Measurements from ENCODE around the gene FOXR1. TPM values are rescaled to one million over a fixed set of nuclear protein-coding genes. Genes with fewer than 3 reads are reported as not detected.
A peak's percentile ranks its signal among the peaks of the same experiment; 100 is the strongest.
"Not testable (repeated sequence)": the region's sequence is repeated elsewhere in the genome, so short reads cannot be mapped to it uniquely, and the experiment has no call there.

FOXR1 gene
- total and polyA plus RNA-seq, 12 donors: 0.22 TPM; not detected in 11

DNA sequence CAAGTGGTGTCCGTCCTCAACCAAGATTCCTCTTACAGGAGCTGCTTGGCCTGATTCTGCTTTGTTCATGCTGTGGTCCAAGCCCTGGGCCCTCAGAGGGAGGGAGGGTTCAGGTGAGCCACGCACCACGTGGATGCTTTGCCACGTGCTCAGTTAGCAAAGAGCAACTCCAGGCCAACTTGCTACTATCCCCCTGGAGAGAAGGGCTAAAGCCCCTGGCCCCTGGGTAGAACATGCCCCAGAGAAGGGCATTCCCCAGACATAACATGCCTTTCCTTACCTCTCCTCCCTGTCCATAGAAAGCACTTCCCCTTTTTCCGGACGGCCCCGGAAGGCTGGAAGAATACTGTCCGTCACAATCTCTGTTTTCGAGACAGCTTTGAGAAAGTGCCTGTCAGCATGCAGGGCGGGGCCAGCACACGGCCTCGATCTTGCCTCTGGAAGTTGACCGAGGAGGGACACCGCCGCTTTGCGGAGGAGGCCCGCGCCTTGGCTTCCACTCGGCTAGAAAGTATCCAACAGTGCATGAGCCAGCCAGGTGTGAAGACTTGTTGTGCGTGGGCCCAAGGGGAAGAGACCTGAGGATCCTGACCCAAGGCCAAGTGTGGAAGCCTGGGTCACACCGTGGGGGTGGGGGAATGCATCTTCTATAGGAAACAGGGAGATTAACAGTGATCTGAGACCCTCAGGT lies 8.8 kb downstream of the FOXR1 start:
- H3K36me3 ChIP-seq (replicated peaks in 1 of 2): no peaks in the 10 kb centered on the region
- intact Hi-C loops (cut with DNase I): no loop called here
- no peak for TF ChIP-seq POLR2A (IDR thresholded peaks at IDR 0.05)
- TF ChIP-seq, protein P1, sequence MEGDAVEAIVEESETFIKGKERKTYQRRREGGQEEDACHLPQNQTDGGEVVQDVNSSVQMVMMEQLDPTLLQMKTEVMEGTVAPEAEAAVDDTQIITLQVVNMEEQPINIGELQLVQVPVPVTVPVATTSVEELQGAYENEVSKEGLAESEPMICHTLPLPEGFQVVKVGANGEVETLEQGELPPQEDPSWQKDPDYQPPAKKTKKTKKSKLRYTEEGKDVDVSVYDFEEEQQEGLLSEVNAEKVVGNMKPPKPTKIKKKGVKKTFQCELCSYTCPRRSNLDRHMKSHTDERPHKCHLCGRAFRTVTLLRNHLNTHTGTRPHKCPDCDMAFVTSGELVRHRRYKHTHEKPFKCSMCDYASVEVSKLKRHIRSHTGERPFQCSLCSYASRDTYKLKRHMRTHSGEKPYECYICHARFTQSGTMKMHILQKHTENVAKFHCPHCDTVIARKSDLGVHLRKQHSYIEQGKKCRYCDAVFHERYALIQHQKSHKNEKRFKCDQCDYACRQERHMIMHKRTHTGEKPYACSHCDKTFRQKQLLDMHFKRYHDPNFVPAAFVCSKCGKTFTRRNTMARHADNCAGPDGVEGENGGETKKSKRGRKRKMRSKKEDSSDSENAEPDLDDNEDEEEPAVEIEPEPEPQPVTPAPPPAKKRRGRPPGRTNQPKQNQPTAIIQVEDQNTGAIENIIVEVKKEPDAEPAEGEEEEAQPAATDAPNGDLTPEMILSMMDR (IDR thresholded peaks at IDR 0.05): no peak
- no peaks in the 10 kb centered on the region for H3K27me3 ChIP-seq
- no peak overlapping the region for H3K27ac ChIP-seq
- 26 to 37% (median 34%) methylated on average over 12 to 21 of the region's 21 CpGs for WGBS, 4 donors
- H3K4me3 ChIP-seq: peak overlapping the region in 1 of 4 donors; percentile 15
- no peaks in the 10 kb centered on the region for H3K9me3 ChIP-seq (replicated peaks in 1 of 3)
- H3K4me1 ChIP-seq (replicated peaks in 1 of 2): peaks cover 0 to 11% of the 10 kb centered on the region in 2 donors
- DNase-seq: peak in 6 of 7 donors; percentile 31 to 65 (median 47)

DNA sequence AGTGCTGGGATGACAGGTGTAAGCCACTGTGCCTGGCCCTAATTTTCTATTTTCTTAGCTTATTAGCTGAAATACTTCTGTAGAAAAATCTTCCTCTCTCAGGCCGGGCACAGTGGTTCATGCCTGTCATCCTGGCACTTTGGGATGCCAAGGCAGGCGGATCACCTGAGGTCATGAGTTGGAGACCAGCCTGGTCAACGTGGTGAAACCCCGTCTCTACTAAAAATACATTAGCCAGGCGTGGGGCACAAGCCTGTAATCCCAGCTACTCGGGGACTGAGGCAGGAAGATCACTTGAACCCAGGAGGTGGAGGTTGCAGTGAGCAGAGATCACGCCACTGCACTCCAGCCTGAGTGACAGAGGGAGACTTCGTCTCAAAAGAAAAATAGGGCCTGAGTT lies 12.8 kb downstream of the FOXR1 start:
- not testable (repeated sequence) for DNase-seq; H3K36me3 ChIP-seq (replicated peaks in 1 of 2)

DNA sequence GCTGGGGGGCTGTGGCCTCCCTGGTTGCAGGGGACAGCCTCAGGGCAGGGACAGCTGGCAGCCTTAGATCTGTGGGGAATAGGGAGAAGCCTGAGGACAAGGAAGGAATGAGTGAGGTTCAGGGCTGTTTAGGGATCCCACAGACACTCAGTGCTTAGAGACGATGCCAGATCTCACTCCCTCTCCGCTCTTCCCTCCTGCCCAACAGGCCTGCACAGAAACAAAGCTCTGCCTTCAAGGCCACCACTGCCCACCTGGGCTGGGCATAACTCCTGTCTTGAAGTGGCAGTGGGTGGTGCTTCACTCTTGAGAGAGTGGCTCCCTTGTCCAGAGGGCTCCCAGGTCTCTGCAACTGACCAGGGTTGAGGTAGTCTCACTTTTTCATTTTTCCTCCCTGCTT lies 13.3 kb downstream of the FOXR1 start:
- Histone ChIP-seq H3K9me3 (replicated peaks in 1 of 3) (no peaks in the 10 kb centered on the region), H3K36me3 (replicated peaks in 1 of 2) (no peaks in the 10 kb centered on the region), H3K4me1 (replicated peaks in 1 of 2) (peaks cover 0 to 10% of the 10 kb centered on the region in 2 donors), H3K27ac (no peak overlapping the region), H3K4me3 (no peak overlapping the region), H3K27me3 (no peaks in the 10 kb centered on the region)
- intact Hi-C loops (cut with DNase I): no loop called here
- no peak for DNase-seq
- WGBS, 4 donors: 57 to 83% (median 74%) methylated on average over 2 of the region's 2 CpGs
- TF ChIP-seq, protein P1 (IDR thresholded peaks at IDR 0.05): no peak
- no peak for TF ChIP-seq POLR2A (IDR thresholded peaks at IDR 0.05)

More for the DNA sequence above, 12.8 kb downstream of the FOXR1 start:
- intact Hi-C loops (cut with DNase I); H3K9me3 ChIP-seq (replicated peaks in 1 of 3); H3K4me3 ChIP-seq; H3K27me3 ChIP-seq; H3K27ac ChIP-seq: not testable (repeated sequence)
- WGBS, 4 donors: 68 to 72% (median 70%) methylated on average over 8 of the region's 8 CpGs
- H3K4me1 ChIP-seq (replicated peaks in 1 of 2): peaks cover 0 to 11% of the 10 kb centered on the region in 2 donors

DNA sequence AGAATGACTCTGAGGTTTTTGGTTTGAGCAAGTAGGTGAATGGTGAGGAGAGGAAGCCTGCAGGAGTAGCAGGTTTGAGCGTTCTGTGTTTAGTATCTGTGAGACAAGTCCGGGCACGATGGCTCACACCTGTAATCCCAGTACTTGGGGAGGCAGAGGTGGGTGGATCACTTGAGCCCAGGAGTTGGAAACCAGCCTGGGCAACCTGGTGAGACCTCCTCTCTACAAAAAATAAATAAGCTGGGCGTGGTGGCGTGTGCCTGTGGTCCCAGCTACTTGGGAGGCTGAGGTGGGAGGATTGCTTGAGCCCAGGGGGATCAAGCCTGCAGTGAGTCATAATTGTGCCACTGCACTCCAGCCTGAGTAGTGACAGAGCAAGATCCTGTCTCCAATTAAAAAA lies 16.7 kb downstream of the FOXR1 start:
- no peak overlapping the region for H3K4me3 ChIP-seq
- TF ChIP-seq, protein P1 (IDR thresholded peaks at IDR 0.05): no peak
- no peak for TF ChIP-seq POLR2A (IDR thresholded peaks at IDR 0.05)
- H3K27ac ChIP-seq: no peak overlapping the region
- DNase-seq: no peak
- no peaks in the 10 kb centered on the region for H3K9me3 ChIP-seq (replicated peaks in 1 of 3)
- no peaks in the 10 kb centered on the region for H3K4me1 ChIP-seq (replicated peaks in 1 of 2)
- intact Hi-C loops (cut with DNase I): no loop called here
- H3K27me3 ChIP-seq: no peaks in the 10 kb centered on the region
- 88 to 95% (median 92%) methylated on average over 5 of the region's 5 CpGs for WGBS, 4 donors
- H3K36me3 ChIP-seq (replicated peaks in 1 of 2): no peaks in the 10 kb centered on the region

DNA sequence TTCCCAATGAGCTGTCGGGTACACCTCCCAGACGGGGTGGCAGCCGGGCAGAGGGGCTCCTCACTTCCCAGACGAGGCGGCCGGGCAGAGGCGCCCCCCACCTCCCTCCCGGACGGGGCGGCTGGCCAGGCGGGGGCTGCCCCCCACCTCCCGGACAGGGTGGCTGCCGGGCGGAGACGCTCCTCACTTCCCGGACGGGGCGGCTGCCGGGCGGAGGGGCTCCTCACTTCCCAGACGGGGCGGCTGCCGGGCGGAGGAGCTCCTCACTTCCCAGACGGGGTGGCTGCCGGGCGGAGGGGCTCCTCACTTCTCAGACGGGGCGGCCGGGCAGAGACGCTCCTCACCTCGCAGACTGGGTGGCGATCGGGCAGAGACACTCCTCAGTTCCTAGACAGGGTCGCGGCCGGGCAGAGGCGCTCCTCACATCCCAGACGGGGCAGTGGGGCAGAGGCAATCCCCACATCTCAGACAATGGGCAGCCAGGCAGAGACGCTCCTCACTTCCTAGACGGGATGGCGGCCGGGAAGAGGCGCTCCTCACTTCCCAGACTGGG lies 20.0 kb downstream of the FOXR1 start:
- H3K4me3 ChIP-seq; H3K27ac ChIP-seq; DNase-seq; H3K27me3 ChIP-seq; H3K4me1 ChIP-seq (replicated peaks in 1 of 2); H3K9me3 ChIP-seq (replicated peaks in 1 of 3); H3K36me3 ChIP-seq (replicated peaks in 1 of 2); intact Hi-C loops (cut with DNase I): not testable (repeated sequence)
- 95 to 97% (median 96%) methylated on average over 4 to 40 of the region's 44 CpGs for WGBS, 4 donors
